ENCODE measurements around the gene PDZD4.

GRCh38 chrX:153829549-153829798 lies 870 bp downstream of the PDZD4 start:
- TF ChIP-seq POLR2A (IDR thresholded peaks at IDR 0.05; ENCODE audit: low read length): no peak
- TF ChIP-seq GATA1 (IDR thresholded peaks at IDR 0.05; ENCODE audit: low read depth, low read length): no peak

Data from erythroblast (primary cell).